HEK293 (cell line): ENCODE data around the gene GPRC5D.

Experiments
- CTCF ChIA-PET: fragments of 350-600 bp; formaldehyde crosslinking; extraction: SDS; loops from one replicate; lab custom pipeline; 2021; ENCODE audit warnings: antibody characterized with exemption; lab: Yijun Ruan, JAX
- POLR2A ChIA-PET: fragments of 300-600 bp; formaldehyde crosslinking; extraction: SDS; loops from one replicate; lab custom pipeline; 2020; ENCODE audit warnings: antibody characterized with exemption, inconsistent platforms; lab: Yijun Ruan, JAX
- H3K27ac ChIP-seq: fragments of 200-500 bp; sonication (Bioruptor generic); 2 replicates; pipeline ENCODE4 v1.5.1; 2014; ENCODE audit warnings: low read depth, low read length, control low read depth, inconsistent platforms; ENCODE audit errors: extremely low read depth
- H3K36me3 ChIP-seq, 2 experiments: fragments of 200-500 bp in 1 of 2; sonication (Bioruptor generic) in 1 of 2; 1 replicate in 1 of 2; 2 replicates in 1 of 2; pipeline ENCODE4 v1.5.1; 2014 to 2017; ENCODE audit warnings: inconsistent platforms in 2 of 2, low read length in 2 of 2; ENCODE audit not compliant: control insufficient read depth in 2 of 2, insufficient read depth in 1 of 2
- H3K4me1 ChIP-seq: fragments of 200-500 bp; sonication (Bioruptor generic); 2 replicates; pipeline ENCODE4 v1.5.1; 2014; ENCODE audit warnings: mild to moderate bottlenecking, low read length, inconsistent platforms; ENCODE audit not compliant: control insufficient read depth, insufficient read depth
- H3K4me3 ChIP-seq: 2 replicates; pipeline ENCODE4 v1.5.1; 2011; ENCODE audit warnings: low read depth, mild to moderate bottlenecking, control low read depth, low read length, moderate library complexity
- H3K9me3 ChIP-seq: fragments of 200-500 bp; sonication (Bioruptor generic); 2 replicates; pipeline ENCODE4 v1.5.1; 2014; ENCODE audit warnings: low read depth, low read length, inconsistent platforms; ENCODE audit not compliant: control insufficient read depth, insufficient read depth
- SCRT1 ChIP-seq: fragments of 450-650 bp; formaldehyde crosslinking; IDR thresholded peaks from 2 replicates; pipeline ENCODE4 v1.5.1; 2016; ENCODE audit warnings: missing biosample characterization, missing genetic modification characterization, borderline replicate concordance
- SCRT2 ChIP-seq: fragments of 450-650 bp; formaldehyde crosslinking; IDR thresholded peaks from 2 replicates; pipeline ENCODE4 v1.5.1; 2016; ENCODE audit warnings: missing biosample characterization, missing genetic modification characterization
- ZBTB10 ChIP-seq: fragments of 450-650 bp; formaldehyde crosslinking; IDR thresholded peaks from 2 replicates; pipeline ENCODE4 v1.5.1; 2016; ENCODE audit warnings: missing biosample characterization, missing genetic modification characterization
- ZIC2 ChIP-seq: fragments of 450-650 bp; formaldehyde crosslinking; IDR thresholded peaks from 2 replicates; pipeline ENCODE4 v1.5.1; 2016; ENCODE audit warnings: missing biosample characterization, missing genetic modification characterization
- ZNF175 ChIP-seq: fragments of 450-650 bp; formaldehyde crosslinking; IDR thresholded peaks from 2 replicates; pipeline ENCODE4 v1.5.1; 2016; ENCODE audit warnings: missing biosample characterization, missing genetic modification characterization
- ZNF239 ChIP-seq: fragments of 450-650 bp; formaldehyde crosslinking; IDR thresholded peaks from 2 replicates; pipeline ENCODE4 v1.5.1; 2016; ENCODE audit warnings: missing biosample characterization, missing genetic modification characterization
- ZNF518A ChIP-seq: fragments of 450-650 bp; formaldehyde crosslinking; conservative IDR thresholded peaks from 2 replicates; pipeline ENCODE4 v1.5.1; 2016; ENCODE audit warnings: low read depth, missing biosample characterization, missing genetic modification characterization
- ZNF585B ChIP-seq: fragments of 450-650 bp; formaldehyde crosslinking; IDR thresholded peaks from 2 replicates; pipeline ENCODE4 v1.5.1; 2016; ENCODE audit warnings: missing biosample characterization, missing genetic modification characterization
- ZNF621 ChIP-seq: fragments of 450-650 bp; formaldehyde crosslinking; IDR thresholded peaks from 2 replicates; pipeline ENCODE4 v1.5.1; 2017; ENCODE audit warnings: missing biosample characterization, missing genetic modification characterization

The GPRC5D gene

GRCh38 chr12:12998248-12998647 lies 46.3 kb upstream of the GPRC5D start:
- Histone ChIP-seq H3K9me3 (no peaks in the 10 kb centered on the region), H3K27ac (no peak overlapping the region), H3K36me3 (no peaks in the 10 kb centered on the region), H3K4me1 (peaks cover 6% of the 10 kb centered on the region), H3K4me3 (no peak overlapping the region)
- POLR2A ChIA-PET = no interaction called here
- CTCF ChIA-PET = interaction anchor here (1.2 kb wide), 1 partner anchor 82 kb away, joined by 5 read pairs; no protein-coding TSS in a partner anchor
- TF ChIP-seq ZNF621 (tag by site-specific recombination) (no peak), ZBTB10 (tag by site-specific recombination) (no peak), SCRT2 (tag by site-specific recombination) (peak; percentile 84), SCRT1 (peak; percentile 54; the same call in 1 of the 2 replicates)

GRCh38 chr12:12997734-12998133 lies 45.8 kb upstream of the GPRC5D start:
- Histone ChIP-seq H3K9me3 (no peaks in the 10 kb centered on the region), H3K27ac (no peak overlapping the region), H3K4me1 (peaks cover 6% of the 10 kb centered on the region), H3K36me3 (no peaks in the 10 kb centered on the region), H3K4me3 (no peak overlapping the region)
- CTCF ChIA-PET = interaction anchor here (1.0 to 1.3 kb wide), 2 partner anchors 12 to 213 kb away, joined by 6 to 7 read pairs; no protein-coding TSS in a partner anchor
- POLR2A ChIA-PET = no interaction called here
- TF ChIP-seq ZNF239 (tag by site-specific recombination) (peak; percentile 95), ZNF175 (no peak)

GRCh38 chr12:12997156-12997555 lies 45.2 kb upstream of the GPRC5D start:
- Histone ChIP-seq H3K36me3 (no peaks in the 10 kb centered on the region), H3K4me1 (peaks cover 9% of the 10 kb centered on the region)
- CTCF ChIA-PET = interaction anchor here (0.6 to 1.3 kb wide), 5 partner anchors 11 to 214 kb away, joined by 3 to 7 read pairs (median 4); partner anchors contain the start of gene EMP1

More at GRCh38 chr12:12997156-12997555, 45.2 kb upstream of the GPRC5D start:
- Histone ChIP-seq H3K4me3 (no peak overlapping the region), H3K27ac (no peak overlapping the region), H3K9me3 (no peaks in the 10 kb centered on the region)
- no peak for TF ChIP-seq ZNF585B
- peak; percentile 33 for TF ChIP-seq ZIC2 (tag by site-specific recombination)
- TF ChIP-seq ZNF518A (tag by site-specific recombination) = no peak
- POLR2A ChIA-PET = no interaction called here
